Gastroesophageal sphincter (tissue), 3 donors: ENCODE data around the gene RGS16.

ENCODE experiments used
- POLR2A ChIP-seq, 2 donors: fragments of 450-650 bp; IDR thresholded peaks; one replicate each; pipeline ENCODE4 v1.6.1; 2017; ENCODE audit warnings: antibody characterized with exemption in 2 of 2, mild to moderate bottlenecking in 2 of 2, moderate library complexity in 1 of 2
- POLR2AphosphoS5 ChIP-seq: sonication (generic); formaldehyde crosslinking; IDR thresholded peaks from one replicate; pipeline ENCODE4 v1.6.1; 2017; ENCODE audit warnings: antibody characterized with exemption
- TF ChIP-seq, protein P1 (sequence below), 4 experiments: fragments of 200-600 bp in 2 of 4; fragments of 450-650 bp in 2 of 4; sonication (generic) in 1 of 4; IDR thresholded peaks; one replicate each; pipeline ENCODE4 v1.5.1; 2017 to 2019; ENCODE audit warnings: antibody characterized with exemption in 4 of 4, mild to moderate bottlenecking in 2 of 4, moderate library complexity in 2 of 4

DNA sequence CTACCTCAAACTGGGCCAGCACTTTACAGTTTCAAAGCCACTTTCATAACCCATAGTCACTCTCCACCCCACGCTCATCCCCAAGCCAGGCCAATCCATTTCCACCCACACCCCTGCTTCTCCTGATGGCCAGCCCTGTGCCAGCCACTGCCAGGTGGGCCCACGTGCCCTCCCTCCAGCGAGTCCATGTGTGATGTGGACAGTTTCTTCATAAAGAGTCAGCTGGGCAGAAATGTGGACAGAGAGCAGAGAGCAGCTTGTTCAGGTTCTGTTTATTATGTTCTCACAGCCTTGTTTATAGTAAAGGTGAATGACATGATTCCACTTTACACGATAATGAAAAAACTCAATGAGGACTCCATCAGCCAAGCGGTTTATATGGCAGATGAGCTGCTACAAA lies 37.4 kb upstream of the RGS16 start:
- no peak for TF ChIP-seq POLR2AphosphoS5
- TF ChIP-seq, protein P1, sequence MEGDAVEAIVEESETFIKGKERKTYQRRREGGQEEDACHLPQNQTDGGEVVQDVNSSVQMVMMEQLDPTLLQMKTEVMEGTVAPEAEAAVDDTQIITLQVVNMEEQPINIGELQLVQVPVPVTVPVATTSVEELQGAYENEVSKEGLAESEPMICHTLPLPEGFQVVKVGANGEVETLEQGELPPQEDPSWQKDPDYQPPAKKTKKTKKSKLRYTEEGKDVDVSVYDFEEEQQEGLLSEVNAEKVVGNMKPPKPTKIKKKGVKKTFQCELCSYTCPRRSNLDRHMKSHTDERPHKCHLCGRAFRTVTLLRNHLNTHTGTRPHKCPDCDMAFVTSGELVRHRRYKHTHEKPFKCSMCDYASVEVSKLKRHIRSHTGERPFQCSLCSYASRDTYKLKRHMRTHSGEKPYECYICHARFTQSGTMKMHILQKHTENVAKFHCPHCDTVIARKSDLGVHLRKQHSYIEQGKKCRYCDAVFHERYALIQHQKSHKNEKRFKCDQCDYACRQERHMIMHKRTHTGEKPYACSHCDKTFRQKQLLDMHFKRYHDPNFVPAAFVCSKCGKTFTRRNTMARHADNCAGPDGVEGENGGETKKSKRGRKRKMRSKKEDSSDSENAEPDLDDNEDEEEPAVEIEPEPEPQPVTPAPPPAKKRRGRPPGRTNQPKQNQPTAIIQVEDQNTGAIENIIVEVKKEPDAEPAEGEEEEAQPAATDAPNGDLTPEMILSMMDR (IDR thresholded peaks at IDR 0.05), result no peak
- TF ChIP-seq POLR2A (IDR thresholded peaks at IDR 0.05), result no peak
